Smooth muscle cell (in vitro differentiated cells): ENCODE results near the gene BHLHE23. TPM values are rescaled to one million over a fixed set of nuclear protein-coding genes. Genes with fewer than 3 reads are reported as not detected.
A peak's percentile ranks its signal among the peaks of the same experiment; 100 is the strongest.

ENCODE experiments used
- DNase-seq: peaks from one replicate; lab custom pipeline; 2025; ENCODE audit not compliant: unreplicated experiment; lab: John Stamatoyannopoulos, UW
- H2AFZ ChIP-seq: fragments of 200-600 bp; sonication (generic); 2 replicates; pipeline ENCODE4 v1.6.0; 2016; ENCODE audit warnings: antibody characterized with exemption, low read depth, mild to moderate bottlenecking
- H3F3A ChIP-seq: fragments of 200-600 bp; sonication (generic); 2 replicates; pipeline ENCODE4 v1.6.0; 2017; ENCODE audit warnings: antibody characterized with exemption, low read depth
- H3K27ac ChIP-seq: fragments of 200-600 bp; sonication (generic); 2 replicates; pipeline ENCODE4 v1.5.1; 2016; ENCODE audit warnings: low read depth, mild to moderate bottlenecking
- H3K27me3 ChIP-seq: fragments of 200-600 bp; sonication (generic); 2 replicates; pipeline ENCODE4 v1.6.1; 2016; ENCODE audit warnings: low read depth, mild to moderate bottlenecking
- H3K36me3 ChIP-seq: fragments of 200-600 bp; sonication (generic); 2 replicates; pipeline ENCODE4 v1.5.1; 2016; ENCODE audit warnings: low read depth
- H3K4me1 ChIP-seq: fragments of 200-600 bp; sonication (generic); 2 replicates; pipeline ENCODE4 v1.5.1; 2016; ENCODE audit warnings: low read depth
- H3K4me2 ChIP-seq: fragments of 200-600 bp; sonication (generic); 2 replicates; pipeline ENCODE4 v1.6.0; 2016; ENCODE audit warnings: mild to moderate bottlenecking
- H3K4me3 ChIP-seq: fragments of 200-600 bp; sonication (generic); 2 replicates; pipeline ENCODE4 v1.5.1; 2016; ENCODE audit warnings: mild to moderate bottlenecking
- H3K79me2 ChIP-seq: fragments of 200-600 bp; sonication (generic); 2 replicates; pipeline ENCODE4 v1.6.0; 2016; ENCODE audit warnings: low read depth, mild to moderate bottlenecking
- H3K9ac ChIP-seq: fragments of 200-600 bp; sonication (generic); 2 replicates; pipeline ENCODE4 v1.6.0; 2016; ENCODE audit warnings: low read depth
- H3K9me3 ChIP-seq: fragments of 200-600 bp; sonication (generic); replicated peaks from 2 replicates; pipeline ENCODE4 v1.5.1; 2016; ENCODE audit warnings: low read depth
- H4K20me1 ChIP-seq: fragments of 200-600 bp; sonication (generic); 2 replicates; pipeline ENCODE4 v1.6.0; 2016; ENCODE audit warnings: low read depth
- CTCF ChIP-seq: fragments of 200-600 bp; sonication (generic); IDR thresholded peaks from 2 replicates; pipeline ENCODE4 v1.5.1; 2017; ENCODE audit warnings: borderline replicate concordance, mild to moderate bottlenecking, antibody characterized with exemption; ENCODE audit not compliant: insufficient read depth, poor library complexity, severe bottlenecking
- WGBS: methylation state at CpG from one replicate; pipeline ENCODE4 v1.1.7; 2016; ENCODE audit warnings: low lambda C conversion rate; 5-methylcytosine and 5-hydroxymethylcytosine counted together
- polyA plus RNA-seq: library from polyadenylated mRNA; unstranded; fragments of >200 nt; fragmentation: Nextera tagmentation; extraction: Ambion mirVana; gene quantifications from 2 replicates; pipeline ENCODE4 v1.2.1, GENCODE V29; 2016
- total RNA-seq: library from RNA; depleted of rRNA; stranded (reverse); fragments of >200 nt; gene quantifications from 2 replicates; pipeline ENCODE4 v1.2.3, GENCODE V29; 2014

Gene BHLHE23
- total and polyA plus RNA-seq, 2 experiments from 2014 or later: not detected

DNA sequence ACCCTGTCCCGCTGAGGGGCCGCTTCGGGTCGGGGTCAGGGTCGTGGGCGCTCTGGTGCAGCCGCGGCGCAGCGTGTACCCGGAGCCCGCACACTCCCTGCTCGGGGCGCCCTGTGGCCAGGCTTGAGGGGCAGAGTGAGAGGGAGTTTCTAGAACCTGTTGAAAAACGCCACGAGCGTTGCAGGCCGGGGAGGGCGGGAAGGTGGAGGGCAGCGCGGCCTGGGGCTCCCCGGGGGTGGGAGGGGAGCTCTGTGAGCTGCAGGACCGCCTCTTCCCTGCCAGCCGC is 539 bp upstream of the BHLHE23 start:
- WGBS: 7% methylated on average over 16 of the region's 24 CpGs
- no peaks in the 10 kb centered on the region for H4K20me1 ChIP-seq
- H3K9me3 ChIP-seq: no peaks in the 10 kb centered on the region
- no peaks in the 10 kb centered on the region for H3F3A ChIP-seq
- H3K79me2 ChIP-seq: no peaks in the 10 kb centered on the region
- H3K4me3 ChIP-seq: peak overlapping the region; percentile 16
- peaks cover 81% of the 10 kb centered on the region for H3K27me3 ChIP-seq
- DNase-seq: no peak
- no peaks in the 10 kb centered on the region for H3K36me3 ChIP-seq
- peak overlapping the region; percentile 80 for H3K4me2 ChIP-seq
- H3K27ac ChIP-seq: no peak overlapping the region
- no peak for TF ChIP-seq CTCF
- no peaks in the 10 kb centered on the region for H3K4me1 ChIP-seq
- no peak overlapping the region for H3K9ac ChIP-seq
- no peak overlapping the region for H2AFZ ChIP-seq

- peak overlapping the region; percentile 80 for H3K4me2 ChIP-seq
- 5% methylated on average over 80 of the region's 90 CpGs for WGBS
- no peaks in the 10 kb centered on the region for H3K9me3 ChIP-seq
- peaks cover 93% of the 10 kb centered on the region for H3K27me3 ChIP-seq
- no peak for TF ChIP-seq CTCF
- H3K27ac ChIP-seq: no peak overlapping the region
- no peak overlapping the region for H3K9ac ChIP-seq
- H3K36me3 ChIP-seq: no peaks in the 10 kb centered on the region
- H4K20me1 ChIP-seq: no peaks in the 10 kb centered on the region
- no peak for DNase-seq
- no peaks in the 10 kb centered on the region for H3K4me1 ChIP-seq
- H3K4me3 ChIP-seq: no peak overlapping the region
- H3F3A ChIP-seq: no peaks in the 10 kb centered on the region
- no peaks in the 10 kb centered on the region for H3K79me2 ChIP-seq
- H2AFZ ChIP-seq: no peak overlapping the region
These were observed 763 bp downstream of the BHLHE23 start for GRCh38 chr20:63005862-63006539.

- Histone ChIP-seq H2AFZ (no peak overlapping the region), H3K27me3 (peaks cover 97% of the 10 kb centered on the region), H3F3A (no peaks in the 10 kb centered on the region), H3K36me3 (no peaks in the 10 kb centered on the region), H3K9me3 (no peaks in the 10 kb centered on the region), H3K79me2 (no peaks in the 10 kb centered on the region), H3K4me2 (no peak overlapping the region), H3K9ac (no peak overlapping the region), H3K4me3 (no peak overlapping the region), H3K27ac (no peak overlapping the region), H3K4me1 (no peaks in the 10 kb centered on the region), H4K20me1 (no peaks in the 10 kb centered on the region)
- WGBS: 13% methylated on average over 40 of the region's 43 CpGs
- DNase-seq: no peak
- no peak for TF ChIP-seq CTCF
These were observed 1.4 kb downstream of the BHLHE23 start for GRCh38 chr20:63005365-63005861.

- no peak overlapping the region for H3K27ac ChIP-seq
- no peak overlapping the region for H3K4me3 ChIP-seq
- WGBS: 12% methylated on average over 42 of the region's 53 CpGs
- peak overlapping the region; percentile 40 for H3K4me2 ChIP-seq
- DNase-seq: no peak
- H3K4me1 ChIP-seq: no peaks in the 10 kb centered on the region
- peaks cover 97% of the 10 kb centered on the region for H3K27me3 ChIP-seq
- H3K9me3 ChIP-seq: no peaks in the 10 kb centered on the region
- TF ChIP-seq CTCF: no peak
- H3F3A ChIP-seq: no peaks in the 10 kb centered on the region
- no peaks in the 10 kb centered on the region for H3K36me3 ChIP-seq
- H2AFZ ChIP-seq: no peak overlapping the region
- H3K9ac ChIP-seq: no peak overlapping the region
- H3K79me2 ChIP-seq: no peaks in the 10 kb centered on the region
- H4K20me1 ChIP-seq: no peaks in the 10 kb centered on the region
These were observed 2.0 kb downstream of the BHLHE23 start for GRCh38 chr20:63004607-63005364.
